GM12872 (cell line): ENCODE results near the gene NAB1.

ENCODE experiments used
- TF ChIP-seq, protein P1 (sequence below): IDR thresholded peaks from 3 replicates; pipeline ENCODE4 v1.5.1; 2011; ENCODE audit warnings: low read depth, mild to moderate bottlenecking, low read length, moderate library complexity; ENCODE audit not compliant: insufficient read depth

NAB1 gene

DNA sequence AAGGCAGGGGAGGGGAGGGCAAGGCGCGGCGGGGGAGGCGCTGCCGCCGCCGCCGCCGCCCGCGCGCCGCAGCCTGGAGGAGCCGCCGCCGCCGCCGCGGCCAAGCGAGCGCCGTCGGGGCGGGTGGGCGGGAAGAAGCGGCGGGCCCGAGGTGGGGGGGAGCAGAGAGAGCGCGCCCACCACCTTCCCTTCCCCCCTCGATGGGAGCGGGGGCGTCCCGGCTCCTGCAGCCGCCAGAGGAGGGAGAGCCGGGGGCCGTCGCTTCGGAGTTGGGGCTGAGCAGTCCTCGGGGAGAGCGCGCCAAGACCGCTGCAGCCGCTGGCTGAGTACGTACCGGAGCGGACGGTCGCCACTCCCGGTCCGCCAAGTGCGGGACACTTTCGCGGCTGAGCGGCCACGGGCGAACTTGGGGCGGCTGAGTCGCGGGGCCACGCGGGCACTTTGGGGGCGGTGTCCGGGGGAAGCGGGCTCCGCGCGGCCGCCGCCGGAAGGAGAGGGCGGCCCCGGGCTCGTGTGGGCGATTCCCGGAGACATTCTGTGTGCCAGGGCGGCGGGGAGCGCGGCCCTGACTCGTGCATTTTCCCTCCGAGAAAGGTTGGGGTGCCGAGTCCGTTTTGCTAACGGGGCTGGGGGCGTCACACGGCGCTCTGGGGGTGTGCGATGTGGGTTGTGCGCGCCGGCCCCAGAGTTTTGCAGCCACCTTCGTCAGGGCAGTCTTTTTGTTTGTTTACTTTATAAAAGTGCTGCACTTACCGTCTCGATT is at the start of gene NAB1:
Gene NAB1 (plus strand): TSS at position 49 of the 763 bp plus-strand sequence. CDS start 10,094 bp downstream, outside the sequence.
- TF ChIP-seq, protein P1, sequence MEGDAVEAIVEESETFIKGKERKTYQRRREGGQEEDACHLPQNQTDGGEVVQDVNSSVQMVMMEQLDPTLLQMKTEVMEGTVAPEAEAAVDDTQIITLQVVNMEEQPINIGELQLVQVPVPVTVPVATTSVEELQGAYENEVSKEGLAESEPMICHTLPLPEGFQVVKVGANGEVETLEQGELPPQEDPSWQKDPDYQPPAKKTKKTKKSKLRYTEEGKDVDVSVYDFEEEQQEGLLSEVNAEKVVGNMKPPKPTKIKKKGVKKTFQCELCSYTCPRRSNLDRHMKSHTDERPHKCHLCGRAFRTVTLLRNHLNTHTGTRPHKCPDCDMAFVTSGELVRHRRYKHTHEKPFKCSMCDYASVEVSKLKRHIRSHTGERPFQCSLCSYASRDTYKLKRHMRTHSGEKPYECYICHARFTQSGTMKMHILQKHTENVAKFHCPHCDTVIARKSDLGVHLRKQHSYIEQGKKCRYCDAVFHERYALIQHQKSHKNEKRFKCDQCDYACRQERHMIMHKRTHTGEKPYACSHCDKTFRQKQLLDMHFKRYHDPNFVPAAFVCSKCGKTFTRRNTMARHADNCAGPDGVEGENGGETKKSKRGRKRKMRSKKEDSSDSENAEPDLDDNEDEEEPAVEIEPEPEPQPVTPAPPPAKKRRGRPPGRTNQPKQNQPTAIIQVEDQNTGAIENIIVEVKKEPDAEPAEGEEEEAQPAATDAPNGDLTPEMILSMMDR: no peak

GRCh38 chr2:190599546-190600220 is 49.2 kb upstream of the NAB1 start:
- TF ChIP-seq, protein P1: no peak

- TF ChIP-seq, protein P1: no peak
Observed at GRCh38 chr2:190600293-190601103, 48.4 kb upstream of the NAB1 start.

- TF ChIP-seq, protein P1: no peak
Observed at GRCh38 chr2:190603374-190603773, 45.5 kb upstream of the NAB1 start.

DNA sequence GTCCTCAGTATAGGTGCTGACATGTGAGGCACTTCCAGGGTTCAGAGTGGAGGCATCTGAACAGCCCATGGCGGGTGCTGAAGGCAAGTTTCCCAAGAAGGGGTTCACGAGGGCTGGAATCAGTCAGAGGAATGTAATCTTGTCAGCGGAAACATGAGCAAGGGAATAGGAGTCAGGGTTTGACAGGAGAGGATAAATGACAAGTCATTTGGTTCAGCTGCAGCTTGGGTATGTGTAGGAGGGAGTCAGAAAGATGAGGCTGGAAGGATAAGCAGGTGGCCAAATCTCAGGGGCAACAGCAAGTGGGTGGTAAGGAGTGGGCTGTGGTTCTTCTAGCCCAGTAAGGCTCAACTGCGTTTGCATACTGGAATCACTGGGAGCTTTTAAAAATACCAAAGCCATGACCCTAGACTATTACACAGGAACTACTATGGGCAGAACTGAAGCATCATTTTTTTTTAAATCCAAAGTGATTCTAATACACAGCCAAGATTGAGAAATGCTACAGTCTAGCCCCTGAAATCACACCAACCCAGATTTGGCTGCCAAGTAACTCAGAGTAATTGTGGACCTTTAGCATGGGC is 41.8 kb upstream of the NAB1 start:
- TF ChIP-seq, protein P1: no peak

- TF ChIP-seq, protein P1: no peak
Observed at GRCh38 chr2:190607657-190608357, 41.1 kb upstream of the NAB1 start.
